ENCODE measurements around the gene GDF7.

DNA sequence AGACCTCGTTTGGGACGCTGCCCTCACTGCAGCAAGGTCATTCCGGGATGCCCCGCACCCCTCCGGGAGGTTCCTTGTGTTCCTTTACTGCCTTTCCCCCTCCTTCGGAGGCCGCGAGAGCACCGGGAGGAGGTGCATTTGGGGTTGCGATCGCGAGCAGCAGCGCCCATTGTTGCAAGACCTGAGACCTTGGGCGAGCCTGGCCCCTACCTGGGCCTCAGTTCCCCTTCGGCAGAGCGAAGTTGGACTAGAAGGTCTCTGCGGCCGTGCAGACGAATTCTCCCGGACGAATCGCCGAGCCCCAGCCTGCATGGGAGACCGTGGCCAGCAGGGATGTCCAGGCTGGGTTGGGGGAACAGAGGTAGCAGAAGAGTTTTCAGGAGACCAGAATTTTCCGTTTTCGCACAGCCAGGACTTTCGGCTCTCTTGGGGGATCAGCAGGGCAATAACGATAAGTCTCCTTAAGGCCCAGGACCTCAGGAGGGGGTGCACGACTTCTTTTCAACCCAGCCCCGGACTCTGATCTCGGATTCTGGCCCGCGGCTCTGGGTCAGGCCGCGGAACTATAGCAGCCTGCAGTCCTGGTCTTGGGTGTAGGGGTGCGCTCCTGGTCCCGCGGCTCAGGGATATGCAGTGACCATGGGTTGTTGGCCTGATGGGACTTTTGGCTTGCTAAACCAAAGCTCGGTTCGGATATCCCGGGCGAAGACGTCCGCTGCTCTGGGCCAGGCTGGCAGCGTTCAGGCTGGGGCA is 2.8 kb downstream of the GDF7 start:
- TF ChIP-seq, protein P1, sequence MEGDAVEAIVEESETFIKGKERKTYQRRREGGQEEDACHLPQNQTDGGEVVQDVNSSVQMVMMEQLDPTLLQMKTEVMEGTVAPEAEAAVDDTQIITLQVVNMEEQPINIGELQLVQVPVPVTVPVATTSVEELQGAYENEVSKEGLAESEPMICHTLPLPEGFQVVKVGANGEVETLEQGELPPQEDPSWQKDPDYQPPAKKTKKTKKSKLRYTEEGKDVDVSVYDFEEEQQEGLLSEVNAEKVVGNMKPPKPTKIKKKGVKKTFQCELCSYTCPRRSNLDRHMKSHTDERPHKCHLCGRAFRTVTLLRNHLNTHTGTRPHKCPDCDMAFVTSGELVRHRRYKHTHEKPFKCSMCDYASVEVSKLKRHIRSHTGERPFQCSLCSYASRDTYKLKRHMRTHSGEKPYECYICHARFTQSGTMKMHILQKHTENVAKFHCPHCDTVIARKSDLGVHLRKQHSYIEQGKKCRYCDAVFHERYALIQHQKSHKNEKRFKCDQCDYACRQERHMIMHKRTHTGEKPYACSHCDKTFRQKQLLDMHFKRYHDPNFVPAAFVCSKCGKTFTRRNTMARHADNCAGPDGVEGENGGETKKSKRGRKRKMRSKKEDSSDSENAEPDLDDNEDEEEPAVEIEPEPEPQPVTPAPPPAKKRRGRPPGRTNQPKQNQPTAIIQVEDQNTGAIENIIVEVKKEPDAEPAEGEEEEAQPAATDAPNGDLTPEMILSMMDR (IDR thresholded peaks at IDR 0.05; ENCODE audit: low read depth, low read length): no peak
- TF ChIP-seq MYC (IDR thresholded peaks at IDR 0.05; ENCODE audit: low read depth, low read length) (no peak), POLR2A (IDR thresholded peaks at IDR 0.05; ENCODE audit: extremely low read depth, insufficient read length) (no peak)

Data from NB4 (cell line).